ENCODE data around the gene TUBGCP4.
A peak's percentile ranks its signal among the peaks of the same experiment; 100 is the strongest.
"Not testable (repeated sequence)": the region's sequence is repeated elsewhere in the genome, so short reads cannot be mapped to it uniquely, and the experiment has no call there.

Gene TUBGCP4

GRCh38 chr15:43370975-43371974 is at the start of gene TUBGCP4, which contains the start of gene ZSCAN29:
Gene TUBGCP4, plus strand, starts transcription at chr15:43371101. Its CDS starts 254 bp downstream, at chr15:43371355.
Gene ZSCAN29, minus strand, starts transcription at chr15:43371043. Its CDS starts 1,130 bp downstream, at chr15:43369913.
- peak; percentile 22 for DNase-seq

GRCh38 chr15:43325039-43325684 is 45.7 kb upstream of the TUBGCP4 start:
- DNase-seq = no peak

- no peak for DNase-seq
Observed at GRCh38 chr15:43329217-43329959, 41.5 kb upstream of the TUBGCP4 start.

- peak; percentile 54 for DNase-seq
Observed at GRCh38 chr15:43329960-43330779, 40.7 kb upstream of the TUBGCP4 start, which contains the start of gene LCMT2. Gene LCMT2, minus strand, starts transcription at chr15:43330573. Its CDS starts 84 bp downstream, at chr15:43330489.

- DNase-seq = no peak
Observed at GRCh38 chr15:43330780-43331087, 40.2 kb upstream of the TUBGCP4 start.

GRCh38 chr15:43346305-43346704 is 24.6 kb upstream of the TUBGCP4 start:
- no peak for DNase-seq

GRCh38 chr15:43347114-43347513 is 23.8 kb upstream of the TUBGCP4 start:
- no peak for DNase-seq

GRCh38 chr15:43352693-43353382 is 18.1 kb upstream of the TUBGCP4 start:
- DNase-seq = no peak

- DNase-seq = no peak
Observed at GRCh38 chr15:43360821-43361220, 10.1 kb upstream of the TUBGCP4 start.

GRCh38 chr15:43361313-43361903 is 9.5 kb upstream of the TUBGCP4 start:
- no peak for DNase-seq

- no peak for DNase-seq
Observed at GRCh38 chr15:43370310-43370974, 459 bp upstream of the TUBGCP4 start.

GRCh38 chr15:43376017-43376705 is 5.3 kb downstream of the TUBGCP4 start:
- DNase-seq = no peak

- no peak for DNase-seq
Observed at GRCh38 chr15:43378601-43379000, 7.7 kb downstream of the TUBGCP4 start.

GRCh38 chr15:43382310-43382709 is 11.4 kb downstream of the TUBGCP4 start:
- no peak for DNase-seq

- no peak for DNase-seq
Observed at GRCh38 chr15:43383070-43383469, 12.2 kb downstream of the TUBGCP4 start.

GRCh38 chr15:43390723-43391122 is 19.8 kb downstream of the TUBGCP4 start:
- no peak for DNase-seq

GRCh38 chr15:43393592-43393991 is 22.7 kb downstream of the TUBGCP4 start:
- not testable (repeated sequence) for DNase-seq

- no peak for DNase-seq
Observed at GRCh38 chr15:43402255-43402654, 31.4 kb downstream of the TUBGCP4 start.

GRCh38 chr15:43403616-43404015 is 32.7 kb downstream of the TUBGCP4 start:
- no peak for DNase-seq

GRCh38 chr15:43404130-43404529 is 33.2 kb downstream of the TUBGCP4 start:
- no peak for DNase-seq

Measured in NCI-H2029 (cell line).